Effector memory CD8-positive, alpha-beta T cell (primary cell): Measurements from ENCODE around the gene SPA17.
A peak's percentile ranks its signal among the peaks of the same experiment; 100 is the strongest.

ENCODE experiments used
- ATAC-seq: fragments of 150-1000 bp; cut with Tn5 transposase; replicated peaks from 2 replicates; pipeline ENCODE4 v1.10.0; 2021; ENCODE audit warnings: mild to moderate bottlenecking, moderate library complexity
- DNase-seq, 3 experiments: peaks; one replicate each; pipeline ENCODE4 v3.0.0; 2021
- H3K27ac Mint-ChIP-seq, 2 donors: one replicate each; pipeline ENCODE4 v1.8.0; 2022; ENCODE audit warnings: mild to moderate bottlenecking in 2 of 2, mixed read lengths in 2 of 2, moderate library complexity in 2 of 2
- H3K27me3 Mint-ChIP-seq, 2 donors: one replicate each; pipeline ENCODE4 v1.8.0; 2022; ENCODE audit warnings: mixed read lengths in 2 of 2
- H3K36me3 Mint-ChIP-seq: one replicate; pipeline ENCODE4 v1.8.0; 2022; ENCODE audit warnings: mild to moderate bottlenecking, moderate library complexity, mixed read lengths; ENCODE audit not compliant: insufficient read depth
- H3K4me1 Mint-ChIP-seq, 2 donors: one replicate each; pipeline ENCODE4 v1.8.0; 2022; ENCODE audit warnings: low read depth in 2 of 2, mixed read lengths in 2 of 2
- H3K4me3 Mint-ChIP-seq, 2 donors: one replicate each; pipeline ENCODE4 v1.8.0; 2022; ENCODE audit warnings: mild to moderate bottlenecking in 2 of 2, mixed read lengths in 2 of 2, moderate library complexity in 2 of 2
- H3K9me3 Mint-ChIP-seq, 2 donors: one replicate each; pipeline ENCODE4 v1.8.0; 2022; ENCODE audit warnings: mixed read lengths in 2 of 2
- total RNA-seq, 9 experiments: gene quantifications; one replicate each; lab custom pipeline; 2026; lab: John Stamatoyannopoulos, UW

Gene SPA17
- 0.28 to 1.9 (median 0.93) reads per million in 9 experiments for total RNA-seq

- peak; percentile 78 to 83 (median 82) for DNase-seq
- H3K36me3 Mint-ChIP-seq: peaks cover 29% of the 10 kb centered on the region
- H3K27ac Mint-ChIP-seq: peak within 1 kb of the TSS; percentile 97 to 98
- no peaks in the 10 kb centered on the region for H3K9me3 Mint-ChIP-seq
- H3K4me3 Mint-ChIP-seq: peak within 1 kb of the TSS; percentile 83 to 84
- peaks cover 0 to 7% of the 10 kb centered on the region in 2 donors for H3K27me3 Mint-ChIP-seq
- H3K4me1 Mint-ChIP-seq: peaks cover 11 to 22% of the 10 kb centered on the region in 2 donors
- ATAC-seq: peak; percentile 84
These were observed at the start of gene SPA17, which contains the start of gene SIAE for GRCh38 chr11:124673333-124674167. TSS of gene SPA17 (plus strand) at chr11:124673904. CDS start at chr11:124675265, 1,361 bp downstream. TSS of gene SIAE (minus strand) at chr11:124673739. CDS start at chr11:124673708, 31 bp downstream.

- Mint-ChIP-seq H3K27ac (peak overlapping the region in 1 of 2 donors; percentile 23), H3K27me3 (no peaks in the 10 kb centered on the region), H3K4me1 (peaks cover 20 to 33% of the 10 kb centered on the region in 2 donors), H3K4me3 (no peak overlapping the region), H3K36me3 (peaks cover 40% of the 10 kb centered on the region), H3K9me3 (no peaks in the 10 kb centered on the region)
- DNase-seq (no peak), ATAC-seq (no peak)
These were observed 48.1 kb upstream of the SPA17 start for GRCh38 chr11:124625504-124626168.

DNA sequence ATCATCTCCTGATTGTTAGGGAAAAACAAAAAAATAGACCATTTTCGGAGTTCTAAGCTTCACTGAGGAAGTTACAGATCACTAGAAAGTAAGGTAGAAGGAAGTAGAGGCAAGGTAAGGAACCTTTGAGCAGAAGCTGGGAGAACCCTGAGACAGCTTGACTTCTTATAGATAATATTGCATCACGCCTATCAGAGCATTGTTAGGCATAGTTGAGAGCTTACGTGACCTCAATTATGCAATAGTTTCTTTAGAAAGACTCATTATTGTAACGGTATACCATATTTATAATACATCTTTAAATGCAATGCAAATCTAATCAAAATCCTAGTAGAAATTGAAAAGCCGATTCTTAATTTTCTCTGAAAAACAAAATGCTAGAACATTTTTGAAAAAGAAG lies 46.2 kb upstream of the SPA17 start:
- DNase-seq (no peak), ATAC-seq (no peak)
- peaks cover 17 to 29% of the 10 kb centered on the region in 2 donors for H3K4me1 Mint-ChIP-seq
- no peaks in the 10 kb centered on the region for H3K9me3 Mint-ChIP-seq
- peak overlapping the region in 1 of 2 donors; percentile 56 for H3K27ac Mint-ChIP-seq
- H3K4me3 Mint-ChIP-seq: no peak overlapping the region
- peaks cover 50% of the 10 kb centered on the region for H3K36me3 Mint-ChIP-seq
- H3K27me3 Mint-ChIP-seq: no peaks in the 10 kb centered on the region

DNA sequence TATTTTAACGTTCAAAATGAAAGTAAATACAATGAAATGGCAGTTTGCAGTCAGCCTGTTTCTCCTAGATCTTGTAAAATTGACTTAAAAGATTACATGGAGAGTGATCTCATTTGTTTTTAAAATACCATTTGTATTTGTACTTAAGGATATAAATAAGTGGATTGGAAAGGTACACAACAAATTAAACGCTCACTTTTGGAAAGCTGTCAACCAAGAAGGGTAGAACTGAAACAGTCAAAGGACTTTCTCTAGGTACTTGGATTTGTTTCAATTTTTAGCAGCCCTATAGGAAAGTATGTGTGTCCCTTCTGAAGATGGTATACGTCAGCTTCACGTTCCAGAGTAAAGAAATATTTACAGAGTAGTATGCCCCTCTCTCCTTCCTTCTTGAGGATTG lies 43.7 kb upstream of the SPA17 start:
- Mint-ChIP-seq H3K4me3 (no peak overlapping the region), H3K27me3 (no peaks in the 10 kb centered on the region), H3K9me3 (no peaks in the 10 kb centered on the region), H3K36me3 (peaks cover 62% of the 10 kb centered on the region), H3K27ac (no peak overlapping the region), H3K4me1 (peaks cover 6 to 17% of the 10 kb centered on the region in 2 donors)
- DNase-seq (no peak), ATAC-seq (no peak)

DNA sequence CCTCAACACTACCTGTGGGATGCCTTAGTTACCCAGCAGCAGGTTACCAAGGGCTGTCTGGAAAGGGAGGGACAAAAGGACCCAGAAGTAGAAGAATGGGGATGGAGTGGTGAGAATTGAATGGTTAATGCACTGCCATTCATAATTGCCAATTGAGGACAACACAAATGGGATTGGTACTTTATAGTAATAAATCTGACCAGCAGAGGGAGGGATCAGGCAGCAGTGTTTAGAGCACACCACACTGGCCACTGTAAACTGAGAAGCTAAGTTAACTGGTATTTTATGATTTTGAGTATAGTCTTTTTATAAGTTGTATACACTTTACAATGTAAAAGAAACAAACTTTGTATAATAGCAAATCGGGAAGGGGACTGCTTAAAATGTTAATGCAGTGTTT lies 40.3 kb upstream of the SPA17 start:
- no peak for DNase-seq
- Mint-ChIP-seq H3K4me3 (no peak overlapping the region), H3K9me3 (no peaks in the 10 kb centered on the region), H3K4me1 (peaks cover 0 to 2% of the 10 kb centered on the region in 2 donors), H3K27ac (no peak overlapping the region), H3K36me3 (peaks cover 65% of the 10 kb centered on the region), H3K27me3 (no peaks in the 10 kb centered on the region)
- ATAC-seq: no peak

DNA sequence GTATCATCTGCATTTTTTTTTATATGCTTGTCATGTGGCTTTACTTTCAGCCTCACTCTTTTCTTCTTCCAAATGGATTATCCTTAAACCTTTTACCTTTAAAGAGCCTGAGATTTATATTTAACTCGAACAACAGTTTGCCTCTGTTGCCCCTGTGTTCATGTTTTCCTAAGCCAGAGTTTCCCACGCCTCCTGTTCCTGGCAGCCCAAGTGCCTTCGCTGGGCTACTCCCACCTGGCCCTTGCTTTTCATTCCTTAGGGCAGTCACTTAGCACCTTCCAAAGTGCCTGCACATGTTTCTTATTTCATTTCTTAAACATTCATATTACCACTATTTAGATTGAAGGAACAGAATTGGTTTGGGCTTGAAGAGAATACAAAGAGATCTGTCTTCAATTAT lies 37.8 kb upstream of the SPA17 start:
- Mint-ChIP-seq H3K36me3 (peaks cover 40% of the 10 kb centered on the region), H3K4me1 (no peaks in the 10 kb centered on the region), H3K27me3 (no peaks in the 10 kb centered on the region), H3K9me3 (no peaks in the 10 kb centered on the region), H3K27ac (no peak overlapping the region), H3K4me3 (no peak overlapping the region)
- ATAC-seq: no peak
- no peak for DNase-seq

GRCh38 chr11:124638500-124638899 lies 35.2 kb upstream of the SPA17 start:
- no peak for DNase-seq
- H3K4me1 Mint-ChIP-seq: no peaks in the 10 kb centered on the region
- no peaks in the 10 kb centered on the region for H3K9me3 Mint-ChIP-seq
- H3K27me3 Mint-ChIP-seq: no peaks in the 10 kb centered on the region
- peaks cover 21% of the 10 kb centered on the region for H3K36me3 Mint-ChIP-seq
- no peak overlapping the region for H3K27ac Mint-ChIP-seq
- ATAC-seq: no peak
- H3K4me3 Mint-ChIP-seq: no peak overlapping the region

GRCh38 chr11:124639186-124639585 lies 34.5 kb upstream of the SPA17 start:
- peaks cover 14% of the 10 kb centered on the region for H3K36me3 Mint-ChIP-seq
- no peaks in the 10 kb centered on the region for H3K27me3 Mint-ChIP-seq
- no peak overlapping the region for H3K27ac Mint-ChIP-seq
- no peak overlapping the region for H3K4me3 Mint-ChIP-seq
- ATAC-seq (no peak), DNase-seq (no peak)
- H3K4me1 Mint-ChIP-seq: no peaks in the 10 kb centered on the region
- H3K9me3 Mint-ChIP-seq: no peaks in the 10 kb centered on the region

GRCh38 chr11:124640666-124641065 lies 33.0 kb upstream of the SPA17 start:
- Mint-ChIP-seq H3K9me3 (no peaks in the 10 kb centered on the region), H3K4me1 (peaks cover 0 to 5% of the 10 kb centered on the region in 2 donors), H3K27ac (peak overlapping the region in 1 of 2 donors; percentile 19), H3K27me3 (no peaks in the 10 kb centered on the region), H3K36me3 (peaks cover 10% of the 10 kb centered on the region), H3K4me3 (no peak overlapping the region)
- DNase-seq (no peak), ATAC-seq (no peak)

DNA sequence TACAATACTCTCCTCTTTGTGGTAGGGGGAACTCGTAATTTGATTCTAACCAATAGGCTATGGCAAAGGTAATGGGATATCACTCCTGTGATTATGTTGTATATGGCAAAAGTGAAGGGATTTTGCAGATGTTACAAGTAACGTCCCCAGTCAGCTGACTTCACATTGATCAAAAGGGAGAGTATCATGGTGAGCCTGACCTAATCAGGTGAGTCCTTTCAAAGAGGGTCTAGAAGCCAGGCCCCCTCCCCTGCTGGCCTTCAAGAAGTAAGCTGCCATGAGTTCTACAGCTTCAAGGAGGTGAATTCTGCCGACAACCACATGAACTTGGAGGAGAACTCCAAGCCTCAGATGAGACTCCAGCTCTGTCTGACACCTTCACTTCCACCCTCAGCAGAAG lies 31.1 kb upstream of the SPA17 start:
- H3K27ac Mint-ChIP-seq: no peak overlapping the region

GRCh38 chr11:124643042-124643604 lies 30.6 kb upstream of the SPA17 start:
- no peaks in the 10 kb centered on the region for H3K36me3 Mint-ChIP-seq
- peaks cover 0 to 5% of the 10 kb centered on the region in 2 donors for H3K4me1 Mint-ChIP-seq
- no peaks in the 10 kb centered on the region for H3K27me3 Mint-ChIP-seq
- no peak overlapping the region for H3K27ac Mint-ChIP-seq
- DNase-seq: no peak
- H3K9me3 Mint-ChIP-seq: no peaks in the 10 kb centered on the region
- H3K4me3 Mint-ChIP-seq: no peak overlapping the region
- no peak for ATAC-seq

More for the DNA sequence above, 31.1 kb upstream of the SPA17 start:
- no peaks in the 10 kb centered on the region for H3K27me3 Mint-ChIP-seq
- no peak overlapping the region for H3K4me3 Mint-ChIP-seq
- H3K9me3 Mint-ChIP-seq: no peaks in the 10 kb centered on the region
- peaks cover 0 to 5% of the 10 kb centered on the region in 2 donors for H3K4me1 Mint-ChIP-seq
- no peaks in the 10 kb centered on the region for H3K36me3 Mint-ChIP-seq
- ATAC-seq (no peak), DNase-seq (no peak)

DNA sequence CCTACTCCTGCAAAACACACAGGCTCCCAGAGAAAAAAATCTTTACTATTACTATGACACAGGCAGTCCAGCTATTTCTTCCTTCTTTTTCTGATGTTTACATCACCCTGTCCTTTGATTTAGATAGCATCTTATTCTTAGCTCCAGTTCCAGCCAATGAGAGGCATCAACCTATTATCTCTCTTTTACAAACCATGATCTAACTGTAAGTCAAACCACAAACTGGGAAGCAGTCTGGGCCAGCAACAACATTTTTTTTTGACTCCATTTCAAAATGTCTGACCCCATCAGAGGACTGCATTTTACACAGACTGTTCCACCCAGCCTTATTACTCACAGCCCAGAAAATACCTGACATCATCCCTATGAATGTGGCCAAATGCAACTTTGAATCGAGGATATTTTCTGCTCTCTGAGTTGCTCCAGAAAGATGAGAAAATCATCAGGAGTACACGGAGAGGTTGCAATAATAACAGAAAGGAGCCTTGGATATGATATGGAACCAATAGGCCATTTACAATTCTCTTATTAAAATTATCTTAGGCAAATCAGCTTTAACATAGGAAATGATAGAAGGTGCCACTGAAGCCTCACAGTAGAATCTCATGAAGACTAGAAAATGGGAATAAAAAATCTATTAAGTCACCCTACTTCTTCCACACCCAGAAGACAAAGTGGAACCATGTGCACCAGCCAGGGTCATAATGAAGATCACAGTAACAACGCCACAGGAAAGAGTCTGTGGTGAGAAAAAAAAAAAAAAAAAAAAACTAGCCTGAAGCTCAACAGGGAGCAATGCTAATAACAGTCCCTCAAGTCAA lies 29.9 kb upstream of the SPA17 start:
- no peaks in the 10 kb centered on the region for H3K9me3 Mint-ChIP-seq
- H3K36me3 Mint-ChIP-seq: no peaks in the 10 kb centered on the region
- peaks cover 0 to 5% of the 10 kb centered on the region in 2 donors for H3K4me1 Mint-ChIP-seq
- no peak overlapping the region for H3K27ac Mint-ChIP-seq
- no peaks in the 10 kb centered on the region for H3K27me3 Mint-ChIP-seq
- ATAC-seq: no peak
- no peak for DNase-seq
- H3K4me3 Mint-ChIP-seq: no peak overlapping the region
